Fibroblast of gingiva (primary cell): ENCODE results near the gene ENO4.
A peak's percentile ranks its signal among the peaks of the same experiment; 100 is the strongest.

Experiments
- DNase-seq: peaks from one replicate; pipeline ENCODE4 v3.0.0-alpha.2; 2011; ENCODE audit warnings: low read depth

ENO4 gene

GRCh38 chr10:116913695-116914094, 64.4 kb downstream of the ENO4 start:
- DNase-seq: no peak

GRCh38 chr10:116915340-116915739, 66.0 kb downstream of the ENO4 start:
- DNase-seq: no peak

- no peak for DNase-seq
These were observed 68.2 kb downstream of the ENO4 start for GRCh38 chr10:116917481-116917880.

DNA sequence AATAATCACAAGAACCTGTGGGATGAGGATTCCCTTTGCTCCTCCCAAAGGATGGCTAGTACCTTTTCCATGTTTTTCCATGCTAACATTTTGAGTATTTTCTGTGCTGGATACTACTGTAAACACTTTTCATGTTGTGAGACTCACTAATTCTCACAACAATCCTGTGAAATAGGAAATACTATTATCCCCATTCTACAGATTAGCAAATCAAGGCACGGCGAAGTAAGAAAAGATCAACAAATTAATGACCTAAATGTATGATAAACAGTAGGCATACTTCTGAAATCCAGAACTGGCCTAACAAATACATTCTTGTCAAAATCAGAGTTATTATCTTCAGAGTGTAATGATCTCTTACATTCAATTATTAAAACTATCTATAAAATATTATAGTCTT, 69.3 kb downstream of the ENO4 start:
- DNase-seq: no peak

- DNase-seq: no peak
These were observed 69.9 kb downstream of the ENO4 start for GRCh38 chr10:116919164-116919563.

GRCh38 chr10:116919706-116920105, 70.4 kb downstream of the ENO4 start:
- peak; percentile 10 for DNase-seq

GRCh38 chr10:116925056-116925455, 75.8 kb downstream of the ENO4 start:
- no peak for DNase-seq

- DNase-seq: no peak
These were observed 77.1 kb downstream of the ENO4 start for GRCh38 chr10:116926426-116926825.

DNA sequence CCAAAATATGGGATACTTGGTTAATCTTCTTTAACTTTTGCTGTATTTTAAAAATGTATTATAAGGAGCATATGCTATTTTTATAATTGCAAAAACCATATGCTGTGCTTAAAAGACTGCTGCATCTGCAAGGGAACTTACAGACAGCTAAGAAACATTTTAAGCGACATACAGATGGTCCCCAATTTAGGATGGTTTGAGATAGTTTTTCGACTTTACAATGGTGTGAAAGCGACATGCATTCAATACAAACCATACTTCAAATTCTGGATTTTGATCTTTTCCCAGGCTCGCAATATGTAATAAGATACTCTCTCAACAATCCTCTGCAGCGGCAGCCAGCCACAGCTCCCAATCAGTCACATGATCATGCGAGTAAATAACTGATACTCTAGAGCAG, 82.5 kb downstream of the ENO4 start:
- no peak for DNase-seq
